IMR-90 (cell line): ENCODE data around the gene FAM20A. TPM values are rescaled to one million over a fixed set of nuclear protein-coding genes. Genes with fewer than 3 reads are reported as not detected.
"Not testable (repeated sequence)": the region's sequence is repeated elsewhere in the genome, so short reads cannot be mapped to it uniquely, and the experiment has no call there.

ENCODE experiments used
- ATAC-seq: fragments of 200-7000 bp; cut with Tn5 transposase; 2 replicates; pipeline ENCODE4 v1.9.1; 2020; ENCODE audit warnings: low read depth, mild to moderate bottlenecking, moderate library complexity
- BruUV-seq: library from RNA; stranded (reverse); fragments of 400-500 nt; replicated peaks from 2 replicates; lab custom pipeline; 2021; lab: Mats Ljungman, UMichigan
- CTCF ChIA-PET: fragments of 300-600 bp; formaldehyde crosslinking; extraction: SDS; loops from one replicate; lab custom pipeline; 2021; ENCODE audit warnings: antibody characterized with exemption; lab: Yijun Ruan, JAX
- POLR2A ChIA-PET: fragments of 300-600 bp; sonication (Branson Sonifier 250); formaldehyde crosslinking; loops from one replicate; lab custom pipeline; 2022; ENCODE audit warnings: antibody characterized with exemption; ENCODE audit not compliant: unreplicated experiment; lab: Charles Lee
- DNase-seq: peaks from one replicate; pipeline ENCODE4 v3.0.0; 2013
- H2AFZ ChIP-seq: replicated peaks from 2 replicates; pipeline ENCODE3; 2013; ENCODE audit warnings: low read length, mild to moderate bottlenecking; ENCODE audit not compliant: poor library complexity
- H2AK5ac ChIP-seq: 2 replicates; pipeline ENCODE4 v1.6.1; 2013; ENCODE audit warnings: low read depth, low read length, inconsistent platforms
- H2AK9ac ChIP-seq: replicated peaks from 2 replicates; pipeline ENCODE3; 2013; ENCODE audit warnings: mild to moderate bottlenecking, low read depth, low read length, moderate library complexity; ENCODE audit not compliant: poor library complexity
- H2BK120ac ChIP-seq: 2 replicates; pipeline ENCODE4 v1.6.1; 2013; ENCODE audit warnings: low read depth, low read length, inconsistent platforms
- H2BK15ac ChIP-seq: 3 replicates; pipeline ENCODE4 v1.6.1; 2013; ENCODE audit warnings: low read depth, low read length, inconsistent platforms
- H2BK20ac ChIP-seq: 2 replicates; pipeline ENCODE4 v1.6.1; 2013; ENCODE audit warnings: low read depth, mild to moderate bottlenecking, inconsistent platforms, low read length, moderate library complexity
- H2BK5ac ChIP-seq: 2 replicates; pipeline ENCODE4 v1.6.1; 2013; ENCODE audit warnings: mild to moderate bottlenecking, low read depth, low read length, inconsistent platforms; ENCODE audit not compliant: poor library complexity, severe bottlenecking
- H3K14ac ChIP-seq: replicated peaks from 2 replicates; pipeline ENCODE4 v1.6.1; 2013; ENCODE audit warnings: low read depth, low read length, inconsistent platforms
- H3K18ac ChIP-seq: 2 replicates; pipeline ENCODE4 v1.6.1; 2013; ENCODE audit warnings: low read depth, low read length, control low read depth
- H3K23ac ChIP-seq: 2 replicates; pipeline ENCODE4 v1.6.1; 2013; ENCODE audit warnings: low read depth, low read length, inconsistent platforms
- H3K27ac ChIP-seq: 2 replicates; pipeline ENCODE4 v1.5.1; 2013; ENCODE audit warnings: mild to moderate bottlenecking, control low read depth, low read length; ENCODE audit not compliant: insufficient read depth
- H3K27me3 ChIP-seq: 2 replicates; pipeline ENCODE4 v1.6.1; 2013; ENCODE audit warnings: low read length; ENCODE audit not compliant: control insufficient read depth, insufficient read depth
- H3K36me3 ChIP-seq: 2 replicates; pipeline ENCODE4 v1.6.1; 2013; ENCODE audit warnings: low read length, mixed read lengths; ENCODE audit not compliant: control insufficient read depth, insufficient read depth
- H3K4ac ChIP-seq: 2 replicates; pipeline ENCODE4 v1.6.1; 2013; ENCODE audit warnings: low read depth, low read length, inconsistent platforms
- H3K4me1 ChIP-seq: 2 replicates; pipeline ENCODE4 v1.6.1; 2013; ENCODE audit warnings: low read length, mixed read lengths; ENCODE audit not compliant: control insufficient read depth, insufficient read depth
- H3K4me2 ChIP-seq: 2 replicates; pipeline ENCODE4 v1.6.1; 2013; ENCODE audit warnings: low read depth, mild to moderate bottlenecking, control low read depth, low read length, moderate library complexity
- H3K4me3 ChIP-seq: 2 replicates; pipeline ENCODE4 v1.5.1; 2013; ENCODE audit warnings: low read depth, mild to moderate bottlenecking, control low read depth, low read length, moderate library complexity; ENCODE audit not compliant: insufficient read depth
- H3K56ac ChIP-seq: 2 replicates; pipeline ENCODE4 v1.6.1; 2013; ENCODE audit warnings: low read length, inconsistent platforms; ENCODE audit not compliant: insufficient read depth; ENCODE audit errors: extremely low read depth
- H3K79me1 ChIP-seq, 2 experiments: 2 replicates each; pipeline ENCODE4 v1.6.1; 2013; ENCODE audit warnings: low read length in 2 of 2, inconsistent platforms in 1 of 2, low read depth in 1 of 2
- H3K9ac ChIP-seq: 2 replicates; pipeline ENCODE4 v1.6.1; 2013; ENCODE audit warnings: low read depth, low read length, control low read depth
- H3K9me1 ChIP-seq: 2 replicates; pipeline ENCODE4 v1.6.1; 2013; ENCODE audit warnings: low read length, inconsistent platforms; ENCODE audit not compliant: insufficient read depth
- H3K9me3 ChIP-seq: 2 replicates; pipeline ENCODE4 v1.6.1; 2013; ENCODE audit warnings: low read length; ENCODE audit not compliant: control insufficient read depth, insufficient read depth
- H4K20me1 ChIP-seq: 2 replicates; pipeline ENCODE4 v1.6.1; 2013; ENCODE audit warnings: low read length, inconsistent platforms; ENCODE audit not compliant: insufficient read depth
- H4K5ac ChIP-seq: 2 replicates; pipeline ENCODE4 v1.6.1; 2013; ENCODE audit warnings: mild to moderate bottlenecking, low read depth, low read length, control low read depth
- H4K8ac ChIP-seq, 2 experiments: 2 replicates each; pipeline ENCODE4 v1.6.1; 2013; ENCODE audit warnings: low read depth in 2 of 2, low read length in 2 of 2, control low read depth in 1 of 2, inconsistent platforms in 1 of 2
- H4K91ac ChIP-seq: 2 replicates; pipeline ENCODE4 v1.6.1; 2013; ENCODE audit warnings: low read depth, low read length, inconsistent platforms; ENCODE audit not compliant: insufficient read depth
- BHLHE40 ChIP-seq: fragments of 150-350 bp; IDR thresholded peaks from 2 replicates; pipeline ENCODE4 v1.6.1; 2016; ENCODE audit warnings: mild to moderate bottlenecking, low read depth, low read length
- CHD1 ChIP-seq: IDR thresholded peaks from 2 replicates; pipeline ENCODE4 v1.6.1; 2012; ENCODE audit warnings: low read depth, low read length, improper control_type of control experiment
- FOS ChIP-seq: fragments of 150-350 bp; IDR thresholded peaks from 2 replicates; pipeline ENCODE4 v1.6.1; 2016; ENCODE audit warnings: low read depth, low read length
- MAFK ChIP-seq: IDR thresholded peaks from 2 replicates; pipeline ENCODE4 v1.6.1; 2012; ENCODE audit warnings: low read depth, low read length, improper control_type of control experiment
- MXI1 ChIP-seq: IDR thresholded peaks from 2 replicates; pipeline ENCODE4 v1.6.1; 2012; ENCODE audit warnings: low read depth, mild to moderate bottlenecking, low read length, moderate library complexity, borderline replicate concordance
- POLR2A ChIP-seq: IDR thresholded peaks from 2 replicates; pipeline ENCODE4 v1.6.1; 2012; ENCODE audit warnings: mild to moderate bottlenecking, low read depth, low read length
- RCOR1 ChIP-seq: IDR thresholded peaks from 2 replicates; pipeline ENCODE4 v1.6.1; 2012; ENCODE audit warnings: mild to moderate bottlenecking, low read length, improper control_type of control experiment; ENCODE audit not compliant: insufficient replicate concordance
- SMC3 ChIP-seq: fragments of 150-350 bp; IDR thresholded peaks from 2 replicates; pipeline ENCODE4 v1.6.1; 2016; ENCODE audit warnings: low read depth, mild to moderate bottlenecking, antibody characterized with exemption, low read length, moderate library complexity
- WGBS, 2 experiments: methylation state at CpG; one replicate each; pipeline versions ENCODE4 v1.1.5 to v1.1.7; 2013; ENCODE audit warnings: missing lambda C conversion rate in 2 of 2; ENCODE audit not compliant: insufficient read length in 1 of 2; ENCODE audit errors: extremely low coverage in 2 of 2; 5-methylcytosine and 5-hydroxymethylcytosine counted together
- dilution Hi-C: fragments of 300-500 bp; cut with HindIII; formaldehyde crosslinking; loops from one replicate; pipeline ENCODE4 v1.14.3; 2018; ENCODE audit warnings: low sequenced_read_pairs; ENCODE audit not compliant: unreplicated experiment
- in situ Hi-C: fragments of 300-500 bp; cut with MboI; formaldehyde crosslinking; loops from 3 replicates; pipeline ENCODE4 v1.14.3; 2019; ENCODE audit warnings: low sequenced_read_pairs, inconsistent platforms, mixed read lengths
- intact Hi-C: fragments of 100-400 bp; cut with micrococcal nuclease; formaldehyde crosslinking; loops from 2 replicates; pipeline ENCODE4 v1.10.0; 2022
- polyA plus RNA-seq, 3 experiments: library from polyadenylated mRNA; depleted of rRNA; stranded (reverse); fragments of >200 nt; gene quantifications; 2 replicates each; pipeline ENCODE4 v1.2.3, GENCODE V29; 2012; ENCODE audit warnings: low replicate concordance in 1 of 3
- total RNA-seq: library from RNA; depleted of rRNA; stranded (reverse); fragments of >200 nt; gene quantifications from 2 replicates; pipeline ENCODE4 v1.2.3, GENCODE V29; 2012
- TF ChIP-seq, protein P1 (sequence below): fragments of 150-350 bp; IDR thresholded peaks from 2 replicates; pipeline ENCODE4 v1.6.1; 2017; ENCODE audit warnings: mild to moderate bottlenecking, antibody characterized with exemption, low read length, low read depth

Gene FAM20A
- total and polyA plus RNA-seq, 2 of the 4 experiments (the other 2 are of a cell fraction): not detected

DNA sequence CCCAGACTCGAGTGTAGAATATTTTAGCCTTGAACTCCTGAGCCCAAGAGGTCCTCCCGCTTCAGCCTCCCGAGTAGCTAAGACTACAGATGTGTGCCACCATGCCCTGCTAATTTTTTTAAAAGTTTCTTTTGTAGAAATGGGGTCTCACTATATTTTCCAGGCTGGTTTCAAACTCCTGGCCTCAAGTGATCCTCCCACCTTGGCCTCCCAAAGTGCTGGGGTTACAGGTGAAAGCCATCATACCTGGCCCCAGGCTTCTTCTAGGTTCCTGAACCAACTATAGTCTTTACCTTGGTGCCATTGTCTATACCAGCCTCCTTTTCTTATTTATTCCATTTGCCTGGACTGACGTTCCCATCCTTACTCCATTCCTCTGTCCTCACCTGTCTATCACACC lies 106.1 kb downstream of the FAM20A start:
- H2AK9ac ChIP-seq: no peak overlapping the region
- no peak overlapping the region for H2AFZ ChIP-seq
- no peak overlapping the region for H4K8ac ChIP-seq
- no peak overlapping the region for H3K23ac ChIP-seq
- H4K5ac ChIP-seq: no peak overlapping the region
- intact Hi-C loops: no loop called here
- H3K4me3 ChIP-seq: no peak overlapping the region
- TF ChIP-seq BHLHE40: no peak
- no peak for TF ChIP-seq POLR2A
- no peak for TF ChIP-seq CHD1
- no peak for TF ChIP-seq RCOR1
- TF ChIP-seq MAFK: no peak
- TF ChIP-seq, protein P1, sequence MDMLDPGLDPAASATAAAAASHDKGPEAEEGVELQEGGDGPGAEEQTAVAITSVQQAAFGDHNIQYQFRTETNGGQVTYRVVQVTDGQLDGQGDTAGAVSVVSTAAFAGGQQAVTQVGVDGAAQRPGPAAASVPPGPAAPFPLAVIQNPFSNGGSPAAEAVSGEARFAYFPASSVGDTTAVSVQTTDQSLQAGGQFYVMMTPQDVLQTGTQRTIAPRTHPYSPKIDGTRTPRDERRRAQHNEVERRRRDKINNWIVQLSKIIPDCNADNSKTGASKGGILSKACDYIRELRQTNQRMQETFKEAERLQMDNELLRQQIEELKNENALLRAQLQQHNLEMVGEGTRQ: no peak
- no peak for TF ChIP-seq MXI1
- TF ChIP-seq SMC3: no peak
- no peak for TF ChIP-seq FOS
- H3K4me2 ChIP-seq: no peak overlapping the region
- no peak overlapping the region for H3K56ac ChIP-seq
- DNase-seq (no peak), ATAC-seq (no peak)
- H2BK15ac ChIP-seq: no peak overlapping the region
- BruUV-seq: no TSS peak
- no peaks in the 10 kb centered on the region for H3K4me1 ChIP-seq
- H3K27me3 ChIP-seq: peaks cover 16% of the 10 kb centered on the region
- H2BK120ac ChIP-seq: no peak overlapping the region
- CTCF ChIA-PET: no interaction called here
- H3K9me3 ChIP-seq: no peaks in the 10 kb centered on the region
- no peak overlapping the region for H4K91ac ChIP-seq
- in situ Hi-C loops: no loop called here
- H2AK5ac ChIP-seq: no peak overlapping the region
- WGBS, 2 experiments: 100% methylated on average over 1 of the region's 4 CpGs; no CpG with 5 or more reads in 1 of the 2 experiments
- H2BK5ac ChIP-seq: no peak overlapping the region
- H3K4ac ChIP-seq: no peak overlapping the region
- POLR2A ChIA-PET: no interaction called here
- no peak overlapping the region for H3K14ac ChIP-seq
- H2BK20ac ChIP-seq: no peak overlapping the region
- H3K9ac ChIP-seq: no peak overlapping the region
- no peaks in the 10 kb centered on the region for H4K20me1 ChIP-seq
- no peak overlapping the region for H3K18ac ChIP-seq
- dilution Hi-C loops: no loop called here
- H3K79me1 ChIP-seq: no peaks in the 10 kb centered on the region
- no peaks in the 10 kb centered on the region for H3K9me1 ChIP-seq
- H3K27ac ChIP-seq: no peak overlapping the region
- no peaks in the 10 kb centered on the region for H3K36me3 ChIP-seq

DNA sequence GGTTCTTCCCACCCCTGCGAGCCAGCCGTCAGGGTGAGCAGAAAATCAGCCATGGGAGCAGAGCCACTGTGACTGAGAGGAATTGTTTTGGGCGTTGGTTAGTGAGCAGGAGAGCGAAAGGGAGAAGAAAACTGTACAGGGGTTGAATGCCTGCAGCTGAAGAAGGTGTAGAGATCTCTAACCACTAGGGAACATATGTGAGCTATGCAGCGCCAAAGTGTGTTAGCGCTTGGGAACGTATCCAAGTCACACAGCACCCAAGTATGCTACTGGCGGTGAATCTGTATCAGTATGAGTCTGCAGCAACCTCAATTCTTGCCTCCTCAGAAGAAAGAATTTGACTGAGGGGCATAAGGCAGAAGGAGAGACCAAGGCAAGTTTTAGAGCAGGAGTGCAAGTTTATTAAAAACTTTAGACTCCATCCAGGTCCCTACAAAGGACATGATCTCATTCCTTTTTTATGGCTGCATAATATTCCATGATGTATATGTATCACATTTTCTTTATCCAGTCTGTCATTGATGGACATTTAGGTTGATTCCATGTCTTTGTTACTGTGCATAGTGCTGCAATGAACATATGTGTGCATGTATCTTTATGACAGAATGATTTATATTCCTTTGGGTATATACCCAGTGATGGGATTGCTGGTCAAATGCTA lies 108.6 kb downstream of the FAM20A start:
- H2BK20ac ChIP-seq, BruUV-seq, DNase-seq, ATAC-seq, H2AK9ac ChIP-seq, H3K36me3 ChIP-seq, H3K9ac ChIP-seq, H2AFZ ChIP-seq, in situ Hi-C loops, H3K56ac ChIP-seq, H3K4me3 ChIP-seq, H3K4me1 ChIP-seq, H4K20me1 ChIP-seq, intact Hi-C loops, H3K9me3 ChIP-seq, H3K4me2 ChIP-seq, H4K5ac ChIP-seq, H3K14ac ChIP-seq, H3K23ac ChIP-seq, H2BK120ac ChIP-seq, H3K79me1 ChIP-seq, dilution Hi-C loops, H3K9me1 ChIP-seq, POLR2A ChIA-PET, H4K91ac ChIP-seq, H4K8ac ChIP-seq, H2AK5ac ChIP-seq, H3K18ac ChIP-seq, H3K4ac ChIP-seq, H2BK5ac ChIP-seq, H2BK15ac ChIP-seq, H3K27ac ChIP-seq: not testable (repeated sequence)
- H3K27me3 ChIP-seq: peaks cover 15% of the 10 kb centered on the region
- CTCF ChIA-PET: interaction anchor here (0.7 kb wide), 1 partner anchor 60 kb away, joined by 5 read pairs; no protein-coding TSS in a partner anchor
- no CpG with 5 or more reads among the region's 8 CpGs for WGBS, 2 experiments
